ENCODE results near the gene SEMA4D. TPM values are rescaled to one million over a fixed set of nuclear protein-coding genes. Genes with fewer than 3 reads are reported as not detected.

Gene SEMA4D
- total and polyA plus RNA-seq, 7 donors = 1.4 to 35.1 (median 4.6) TPM

GRCh38 chr9:89543111-89543510 is 45.2 kb upstream of the SEMA4D start:
- no peak for DNase-seq
- Histone ChIP-seq H3K27me3 (peaks cover 0 to 4% (median 0%) of the 10 kb centered on the region in 3 donors), H3K4me3 (no peak overlapping the region), H3K36me3 (no peaks in the 10 kb centered on the region), H3K27ac (no peak overlapping the region), H3K9me3 (peaks cover 0 to 3% (median 0%) of the 10 kb centered on the region in 4 donors), H3K4me1 (no peaks in the 10 kb centered on the region)
- 76 to 84% methylated on average over 9 of the region's 9 CpGs for WGBS, 2 donors
- intact Hi-C loops (cut with DNase I) = loop anchor here (10.0 kb wide), 1 partner anchor 158 kb away; no protein-coding TSS in a partner anchor
- no peak for TF ChIP-seq POLR2AphosphoS5 (IDR thresholded peaks at IDR 0.05)

GRCh38 chr9:89542401-89543021 is 44.6 kb upstream of the SEMA4D start:
- TF ChIP-seq POLR2A (IDR thresholded peaks at IDR 0.05) (no peak), POLR2AphosphoS5 (IDR thresholded peaks at IDR 0.05) (no peak), EP300 (IDR thresholded peaks at IDR 0.05) (no peak)
- DNase-seq = no peak

GRCh38 chr9:89541798-89542197 is 43.9 kb upstream of the SEMA4D start:
- peaks cover 0 to 3% (median 0%) of the 10 kb centered on the region in 4 donors for H3K9me3 ChIP-seq
- TF ChIP-seq EP300 (IDR thresholded peaks at IDR 0.05) (no peak), CTCF (IDR thresholded peaks at IDR 0.05) (no peak), POLR2A (IDR thresholded peaks at IDR 0.05) (no peak), POLR2AphosphoS5 (IDR thresholded peaks at IDR 0.05) (no peak)
- WGBS, 2 donors = 80 to 89% methylated on average over 3 of the region's 3 CpGs

More at GRCh38 chr9:89542401-89543021, 44.6 kb upstream of the SEMA4D start:
- Histone ChIP-seq H3K27ac (no peak overlapping the region), H3K9me3 (peaks cover 0 to 3% (median 0%) of the 10 kb centered on the region in 4 donors), H3K27me3 (peaks cover 0 to 4% (median 0%) of the 10 kb centered on the region in 3 donors), H3K4me1 (no peaks in the 10 kb centered on the region), H3K36me3 (no peaks in the 10 kb centered on the region), H3K4me3 (no peak overlapping the region)
- intact Hi-C loops (cut with DNase I) = loop anchor here (10.0 kb wide), 1 partner anchor 158 kb away; no protein-coding TSS in a partner anchor
- 66 to 80% methylated on average over 11 of the region's 11 CpGs for WGBS, 2 donors

GRCh38 chr9:89539374-89539773 is 41.5 kb upstream of the SEMA4D start:
- Histone ChIP-seq H3K4me3 (no peak overlapping the region), H3K27me3 (peaks cover 0 to 4% (median 0%) of the 10 kb centered on the region in 3 donors), H3K36me3 (no peaks in the 10 kb centered on the region), H3K27ac (no peak overlapping the region), H3K4me1 (no peaks in the 10 kb centered on the region), H3K9me3 (no peaks in the 10 kb centered on the region)
- intact Hi-C loops (cut with DNase I) = no loop called here
- 94 to 95% methylated on average over 8 of the region's 8 CpGs for WGBS, 2 donors
- DNase-seq = no peak
- TF ChIP-seq EP300 (IDR thresholded peaks at IDR 0.05) = no peak
- TF ChIP-seq POLR2A (IDR thresholded peaks at IDR 0.05) = no peak
- TF ChIP-seq POLR2AphosphoS5 (IDR thresholded peaks at IDR 0.05) = no peak
- no peak for TF ChIP-seq CTCF (IDR thresholded peaks at IDR 0.05)

More at GRCh38 chr9:89541798-89542197, 43.9 kb upstream of the SEMA4D start:
- no peak for DNase-seq
- intact Hi-C loops (cut with DNase I) = loop anchor here (10.0 kb wide), 1 partner anchor 157 kb away; no protein-coding TSS in a partner anchor
- Histone ChIP-seq H3K36me3 (no peaks in the 10 kb centered on the region), H3K4me3 (no peak overlapping the region), H3K27me3 (peaks cover 0 to 4% (median 0%) of the 10 kb centered on the region in 3 donors), H3K27ac (no peak overlapping the region), H3K4me1 (no peaks in the 10 kb centered on the region)

GRCh38 chr9:89538871-89539270 is 41.0 kb upstream of the SEMA4D start:
- Histone ChIP-seq H3K4me3 (no peak overlapping the region), H3K36me3 (no peaks in the 10 kb centered on the region), H3K27ac (no peak overlapping the region), H3K27me3 (peaks cover 0 to 4% (median 0%) of the 10 kb centered on the region in 3 donors), H3K4me1 (no peaks in the 10 kb centered on the region), H3K9me3 (no peaks in the 10 kb centered on the region)
- WGBS, 2 donors = 73 to 86% methylated on average over 9 of the region's 9 CpGs
- DNase-seq = no peak
- no peak for TF ChIP-seq EP300 (IDR thresholded peaks at IDR 0.05)
- no peak for TF ChIP-seq POLR2AphosphoS5 (IDR thresholded peaks at IDR 0.05)
- no peak for TF ChIP-seq POLR2A (IDR thresholded peaks at IDR 0.05)
- TF ChIP-seq CTCF (IDR thresholded peaks at IDR 0.05) = no peak
- intact Hi-C loops (cut with DNase I) = no loop called here
